Suprapubic skin (tissue), 3 donors: Measurements from ENCODE around the gene KIRREL1.

Experiments used
- CTCF ChIP-seq, 2 donors: fragments of 200-600 bp in 1 of 2; fragments of 450-650 bp in 1 of 2; sonication (generic) in 1 of 2; IDR thresholded peaks; one replicate each; pipeline ENCODE4 v1.5.1; 2016 to 2019; ENCODE audit warnings: antibody characterized with exemption in 2 of 2, mild to moderate bottlenecking in 1 of 2, moderate library complexity in 1 of 2
- EP300 ChIP-seq: sonication (generic); formaldehyde crosslinking; IDR thresholded peaks from one replicate; pipeline ENCODE4 v1.6.1; 2017; ENCODE audit warnings: antibody characterized with exemption
- POLR2A ChIP-seq, 2 donors: fragments of 450-650 bp; IDR thresholded peaks; one replicate each; pipeline ENCODE4 v1.6.1; 2017; ENCODE audit warnings: antibody characterized with exemption in 2 of 2, mild to moderate bottlenecking in 2 of 2, moderate library complexity in 2 of 2

GRCh38 chr1:158102881-158103674 is 109.6 kb downstream of the KIRREL1 start:
- TF ChIP-seq CTCF (IDR thresholded peaks at IDR 0.05), result no peak
- TF ChIP-seq POLR2A (IDR thresholded peaks at IDR 0.05), result no peak
- TF ChIP-seq EP300, result no peak
